Hepatocyte (in vitro differentiated cells): Measurements from ENCODE around the gene GNB1L.
"Not testable (repeated sequence)": the region's sequence is repeated elsewhere in the genome, so short reads cannot be mapped to it uniquely, and the experiment has no call there.

Source experiments
- CTCF ChIP-seq: fragments of 200-600 bp; sonication (generic); IDR thresholded peaks from 2 replicates; pipeline ENCODE4 v1.5.1; 2016; ENCODE audit warnings: antibody characterized with exemption, mild to moderate bottlenecking; ENCODE audit not compliant: poor library complexity
- EZH2 ChIP-seq: fragments of 200-600 bp; sonication (generic); IDR thresholded peaks from 2 replicates; pipeline ENCODE4 v1.6.1; 2016; ENCODE audit warnings: antibody characterized with exemption, mild to moderate bottlenecking, borderline replicate concordance
- EZH2phosphoT487 ChIP-seq: fragments of 200-600 bp; sonication (generic); IDR thresholded peaks from one replicate; pipeline ENCODE4 v1.6.1; 2018; ENCODE audit warnings: antibody characterized with exemption, mild to moderate bottlenecking, low read depth, moderate library complexity; ENCODE audit not compliant: unreplicated experiment, severe bottlenecking

GRCh38 chr22:19833327-19833726, 21.3 kb downstream of the GNB1L start:
- not testable (repeated sequence) for TF ChIP-seq CTCF, EZH2phosphoT487, EZH2
